GM10248 (cell line): Measurements from ENCODE around the gene CPPED1.
"Not testable (repeated sequence)": the region's sequence is repeated elsewhere in the genome, so short reads cannot be mapped to it uniquely, and the experiment has no call there.

Experiments used
- CTCF ChIA-PET: fragments of 300-600 bp; sonication (Branson Sonifier 250); formaldehyde crosslinking; extraction: SDS; loops from one replicate; lab custom pipeline; 2021; ENCODE audit warnings: antibody characterized with exemption; lab: Yijun Ruan, JAX
- POLR2A ChIA-PET: fragments of 350-650 bp; sonication (Branson Sonifier 250); formaldehyde crosslinking; extraction: SDS; loops from one replicate; lab custom pipeline; 2020; ENCODE audit warnings: antibody characterized with exemption; lab: Yijun Ruan, JAX
- DNase-seq: peaks from one replicate; pipeline ENCODE4 v3.0.0; 2012; ENCODE audit errors: extremely low spot score
- CTCF ChIP-seq: IDR thresholded peaks from 2 replicates; pipeline ENCODE4 v1.5.1; 2012; ENCODE audit warnings: mild to moderate bottlenecking, low read depth; ENCODE audit errors: extremely low read depth, missing control alignments, control extremely low read depth

Gene CPPED1

GRCh38 chr16:12815361-12815760, 11.7 kb upstream of the CPPED1 start:
- POLR2A ChIA-PET: no interaction called here
- CTCF ChIA-PET: no interaction called here
- no peak for TF ChIP-seq CTCF
- DNase-seq: no peak

GRCh38 chr16:12813734-12814133, 10.0 kb upstream of the CPPED1 start:
- DNase-seq, POLR2A ChIA-PET, CTCF ChIA-PET: not testable (repeated sequence)

GRCh38 chr16:12813321-12813720, 9.6 kb upstream of the CPPED1 start:
- DNase-seq, CTCF ChIA-PET, POLR2A ChIA-PET: not testable (repeated sequence)

GRCh38 chr16:12811441-12812383, 8.0 kb upstream of the CPPED1 start:
- ChIA-PET POLR2A (no interaction called here), CTCF (no interaction called here)
- DNase-seq: no peak
- TF ChIP-seq CTCF: no peak

- POLR2A ChIA-PET: interaction anchor here (0.6 kb wide), 1 partner anchor 12 kb away, joined by 4 read pairs; no protein-coding TSS in a partner anchor
- CTCF ChIA-PET: no interaction called here
- no peak for DNase-seq
- no peak for TF ChIP-seq CTCF
Measured at GRCh38 chr16:12805066-12805465, 1.4 kb upstream of the CPPED1 start.

GRCh38 chr16:12804395-12804794, 708 bp upstream of the CPPED1 start:
- DNase-seq: no peak
- no peak for TF ChIP-seq CTCF
- POLR2A ChIA-PET: no interaction called here
- CTCF ChIA-PET: no interaction called here

- no peak for DNase-seq
- CTCF ChIA-PET: no interaction called here
- no peak for TF ChIP-seq CTCF
- POLR2A ChIA-PET: no interaction called here
Measured at GRCh38 chr16:12802661-12803060, 1.0 kb downstream of the CPPED1 start.
